ENCODE results near the gene GINS2. TPM values are rescaled to one million over a fixed set of nuclear protein-coding genes. Genes with fewer than 3 reads are reported as not detected.

GINS2 gene
- total and polyA plus RNA-seq, 12 donors = 0.06 to 7.5 (median 1.5) TPM

DNA sequence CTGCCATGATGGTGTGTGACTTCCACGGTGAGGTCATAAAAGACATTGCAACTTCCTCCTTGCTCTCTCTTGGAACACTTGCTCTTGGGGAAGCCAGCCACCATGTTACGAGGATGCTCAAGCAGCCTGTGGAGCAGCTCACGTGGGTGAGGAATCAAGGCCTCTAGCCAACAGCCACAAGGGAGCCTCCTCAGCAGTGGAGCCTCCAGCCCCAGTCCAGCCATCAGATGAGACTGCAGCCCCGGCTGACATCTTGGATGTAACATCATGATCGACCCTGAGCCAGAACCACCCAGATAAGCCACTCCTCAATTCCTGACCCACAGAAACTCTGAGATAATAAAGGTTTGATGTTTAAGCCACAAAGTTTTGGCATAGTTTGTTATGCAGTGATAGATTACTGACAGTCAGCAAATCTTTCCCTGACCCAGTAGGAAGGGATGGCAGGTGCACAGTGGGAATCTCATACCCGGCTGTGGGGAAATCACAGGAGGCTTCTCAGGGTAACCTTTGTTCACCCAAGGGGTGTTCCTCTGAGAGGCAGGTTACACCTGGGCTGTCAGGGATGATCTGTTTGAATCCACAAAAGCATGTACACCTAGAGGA is 23.3 kb upstream of the GINS2 start:
- TF ChIP-seq POLR2A (IDR thresholded peaks at IDR 0.05) = no peak
- TF ChIP-seq, protein P1, sequence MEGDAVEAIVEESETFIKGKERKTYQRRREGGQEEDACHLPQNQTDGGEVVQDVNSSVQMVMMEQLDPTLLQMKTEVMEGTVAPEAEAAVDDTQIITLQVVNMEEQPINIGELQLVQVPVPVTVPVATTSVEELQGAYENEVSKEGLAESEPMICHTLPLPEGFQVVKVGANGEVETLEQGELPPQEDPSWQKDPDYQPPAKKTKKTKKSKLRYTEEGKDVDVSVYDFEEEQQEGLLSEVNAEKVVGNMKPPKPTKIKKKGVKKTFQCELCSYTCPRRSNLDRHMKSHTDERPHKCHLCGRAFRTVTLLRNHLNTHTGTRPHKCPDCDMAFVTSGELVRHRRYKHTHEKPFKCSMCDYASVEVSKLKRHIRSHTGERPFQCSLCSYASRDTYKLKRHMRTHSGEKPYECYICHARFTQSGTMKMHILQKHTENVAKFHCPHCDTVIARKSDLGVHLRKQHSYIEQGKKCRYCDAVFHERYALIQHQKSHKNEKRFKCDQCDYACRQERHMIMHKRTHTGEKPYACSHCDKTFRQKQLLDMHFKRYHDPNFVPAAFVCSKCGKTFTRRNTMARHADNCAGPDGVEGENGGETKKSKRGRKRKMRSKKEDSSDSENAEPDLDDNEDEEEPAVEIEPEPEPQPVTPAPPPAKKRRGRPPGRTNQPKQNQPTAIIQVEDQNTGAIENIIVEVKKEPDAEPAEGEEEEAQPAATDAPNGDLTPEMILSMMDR (IDR thresholded peaks at IDR 0.05) = no peak
- Histone ChIP-seq H3K27me3 (no peaks in the 10 kb centered on the region), H3K9me3 (replicated peaks in 1 of 3) (no peaks in the 10 kb centered on the region), H3K27ac (no peak overlapping the region), H3K36me3 (replicated peaks in 1 of 2) (no peaks in the 10 kb centered on the region), H3K4me1 (replicated peaks in 1 of 2) (peaks cover 0 to 5% of the 10 kb centered on the region in 2 donors), H3K4me3 (no peak overlapping the region)
- no peak for DNase-seq
- intact Hi-C loops (cut with DNase I) = loop anchor here in 1 of 2 donors (10.0 kb wide), 2 partner anchors 317 to 437 kb away; no protein-coding TSS in a partner anchor
- WGBS, 4 donors = 80 to 92% (median 89%) methylated on average over 2 to 6 of the region's 6 CpGs

DNA sequence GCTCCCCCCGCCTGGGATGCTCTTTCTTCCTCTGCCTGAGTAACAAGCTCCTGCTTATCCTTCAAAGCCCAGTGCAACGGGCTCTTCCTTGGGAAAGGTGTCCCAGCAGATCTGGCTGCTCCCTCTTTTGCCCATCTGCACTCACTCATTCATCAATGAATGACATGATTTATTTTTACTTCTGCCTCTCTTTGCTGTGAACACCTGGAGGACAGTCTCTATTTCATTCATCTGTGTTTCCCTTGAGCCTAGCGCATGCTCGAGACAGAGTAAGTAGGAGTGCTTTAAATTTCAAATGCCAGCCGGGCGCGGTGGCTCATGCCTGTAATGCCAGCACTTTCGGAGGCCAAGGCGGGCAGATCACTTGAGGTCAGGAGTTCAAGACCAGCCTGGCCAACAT is 22.0 kb upstream of the GINS2 start:
- TF ChIP-seq POLR2A (IDR thresholded peaks at IDR 0.05) = no peak
- TF ChIP-seq, protein P1 (IDR thresholded peaks at IDR 0.05) = no peak
- intact Hi-C loops (cut with DNase I) = loop anchor here in 1 of 2 donors (10.0 kb wide), 2 partner anchors 316 to 436 kb away; no protein-coding TSS in a partner anchor
- WGBS, 4 donors = 66 to 84% (median 82%) methylated on average over 9 of the region's 9 CpGs
- Histone ChIP-seq H3K27me3 (no peaks in the 10 kb centered on the region), H3K4me3 (no peak overlapping the region), H3K4me1 (replicated peaks in 1 of 2) (no peaks in the 10 kb centered on the region), H3K9me3 (replicated peaks in 1 of 3) (no peaks in the 10 kb centered on the region), H3K27ac (no peak overlapping the region), H3K36me3 (replicated peaks in 1 of 2) (no peaks in the 10 kb centered on the region)
- DNase-seq = no peak

DNA sequence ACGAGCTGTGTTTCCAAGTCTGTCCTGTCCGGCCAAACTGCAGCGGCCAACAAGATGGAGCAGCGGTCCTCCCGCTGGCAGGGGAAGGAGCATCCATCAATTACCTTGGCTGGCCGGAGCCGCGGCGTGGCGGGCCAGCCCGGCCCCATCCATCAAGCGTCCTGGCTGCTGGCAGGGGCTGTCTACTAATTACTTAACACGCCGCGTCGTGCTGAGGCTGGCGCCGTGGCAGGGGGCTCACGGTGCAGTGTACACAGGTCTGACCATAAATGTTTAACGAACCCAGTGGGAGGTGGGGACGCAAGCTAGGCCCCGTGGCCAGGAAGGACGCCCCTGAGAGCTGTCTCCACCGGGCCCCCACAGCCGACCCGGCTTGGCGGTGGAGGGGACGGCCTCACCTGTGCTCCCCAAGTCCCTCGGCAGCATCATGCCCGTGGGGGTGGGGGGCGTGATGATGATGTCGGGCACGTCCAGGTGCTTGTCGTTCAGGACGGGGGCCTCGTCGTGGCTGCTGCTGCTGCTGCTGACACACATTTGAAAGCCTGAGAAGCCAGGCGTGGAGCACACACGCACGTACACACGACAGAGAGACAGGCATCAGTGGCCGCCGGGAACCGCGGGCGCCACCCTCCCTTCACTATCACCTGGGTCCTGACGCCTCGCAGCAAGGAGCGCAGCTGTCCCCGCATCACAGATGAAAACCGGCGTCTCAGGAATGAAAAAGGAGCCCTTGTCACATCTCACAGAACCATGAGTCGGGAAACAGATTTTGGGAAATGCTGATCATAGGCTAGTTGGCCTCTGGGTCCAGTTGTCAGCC is 21.2 kb upstream of the GINS2 start:
- no peak for TF ChIP-seq POLR2A (IDR thresholded peaks at IDR 0.05)
- TF ChIP-seq, protein P1 (IDR thresholded peaks at IDR 0.05) = no peak
- no peaks in the 10 kb centered on the region for H3K4me1 ChIP-seq (replicated peaks in 1 of 2)
- H3K36me3 ChIP-seq (replicated peaks in 1 of 2) = no peaks in the 10 kb centered on the region
- 42 to 58% (median 53%) methylated on average over 13 to 53 of the region's 53 CpGs for WGBS, 4 donors
- H3K4me3 ChIP-seq = no peak overlapping the region
- no peak for DNase-seq
- no peak overlapping the region for H3K27ac ChIP-seq
- intact Hi-C loops (cut with DNase I) = loop anchor here in 1 of 2 donors (10.0 kb wide), 2 partner anchors 315 to 435 kb away; no protein-coding TSS in a partner anchor
- H3K27me3 ChIP-seq = no peaks in the 10 kb centered on the region
- no peaks in the 10 kb centered on the region for H3K9me3 ChIP-seq (replicated peaks in 1 of 3)

DNA sequence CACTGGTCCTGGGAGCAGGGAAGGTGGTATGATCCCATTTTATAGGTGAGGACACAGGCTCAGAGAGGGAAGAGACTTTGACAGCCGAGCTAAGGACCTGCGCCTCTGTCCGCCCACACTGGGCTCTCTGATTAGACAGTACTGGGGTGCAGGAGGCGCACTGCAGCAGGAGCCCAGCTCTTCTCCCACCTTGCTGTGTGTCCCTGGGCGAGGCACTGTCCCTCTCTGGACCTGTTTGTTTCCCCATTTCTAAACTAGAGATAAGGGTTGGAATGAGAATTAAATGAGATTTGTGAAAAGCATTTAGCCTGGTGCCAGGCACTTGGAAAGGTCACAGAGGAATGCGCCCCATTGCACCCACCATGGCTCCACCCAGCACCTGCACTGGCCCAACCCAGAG is 19.6 kb upstream of the GINS2 start:
- Histone ChIP-seq H3K27ac (no peak overlapping the region), H3K36me3 (replicated peaks in 1 of 2) (no peaks in the 10 kb centered on the region), H3K4me1 (replicated peaks in 1 of 2) (no peaks in the 10 kb centered on the region), H3K9me3 (replicated peaks in 1 of 3) (no peaks in the 10 kb centered on the region), H3K27me3 (no peaks in the 10 kb centered on the region), H3K4me3 (no peak overlapping the region)
- intact Hi-C loops (cut with DNase I) = no loop called here
- no peak for TF ChIP-seq POLR2A (IDR thresholded peaks at IDR 0.05)
- TF ChIP-seq, protein P1 (IDR thresholded peaks at IDR 0.05) = no peak
- no peak for DNase-seq
- WGBS, 4 donors = 82 to 91% (median 83%) methylated on average over 6 of the region's 6 CpGs

Data from adrenal gland (tissue), 12 donors.